HUDEP-2 (cell line): ENCODE measurements around the gene SLC66A2.

ENCODE experiments used
- DNase-seq, 76 experiments: peaks; one replicate each; lab custom pipeline; 2025; ENCODE audit not compliant: unreplicated experiment in 76 of 76; lab: John Stamatoyannopoulos, UW

The SLC66A2 gene

GRCh38 chr18:79904357-79905147, 46.9 kb downstream of the SLC66A2 start:
- no peak for DNase-seq

GRCh38 chr18:79903787-79904356, 47.6 kb downstream of the SLC66A2 start:
- DNase-seq: no peak

DNA sequence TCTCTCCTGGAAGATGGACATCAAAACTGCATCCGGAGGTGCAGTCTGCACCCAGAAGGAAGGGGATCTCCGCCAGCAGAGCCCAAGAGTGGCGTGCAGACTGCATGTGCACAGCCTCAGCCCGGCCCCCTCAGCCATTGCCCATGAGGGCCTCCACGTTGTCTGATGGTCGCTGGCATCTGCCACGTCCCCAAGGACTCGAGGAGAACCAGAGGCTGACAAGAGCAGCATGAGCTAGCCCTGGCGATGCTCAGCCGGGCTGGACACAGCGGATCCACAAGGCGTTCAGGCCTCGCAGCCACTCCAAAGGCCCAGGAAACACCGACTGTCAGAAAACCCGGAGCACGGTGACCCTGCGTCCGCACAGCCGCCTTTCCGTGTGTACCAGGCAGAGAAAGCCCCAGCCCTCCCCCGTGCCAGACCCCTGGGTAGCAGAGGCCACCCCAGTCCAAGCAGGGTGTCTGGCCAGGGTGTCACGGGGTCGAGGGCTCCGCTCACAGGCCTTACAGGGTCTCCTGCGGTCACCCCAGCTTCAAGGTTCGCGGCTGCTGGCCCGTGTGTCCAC, 48.3 kb downstream of the SLC66A2 start:
- DNase-seq: no peak

DNA sequence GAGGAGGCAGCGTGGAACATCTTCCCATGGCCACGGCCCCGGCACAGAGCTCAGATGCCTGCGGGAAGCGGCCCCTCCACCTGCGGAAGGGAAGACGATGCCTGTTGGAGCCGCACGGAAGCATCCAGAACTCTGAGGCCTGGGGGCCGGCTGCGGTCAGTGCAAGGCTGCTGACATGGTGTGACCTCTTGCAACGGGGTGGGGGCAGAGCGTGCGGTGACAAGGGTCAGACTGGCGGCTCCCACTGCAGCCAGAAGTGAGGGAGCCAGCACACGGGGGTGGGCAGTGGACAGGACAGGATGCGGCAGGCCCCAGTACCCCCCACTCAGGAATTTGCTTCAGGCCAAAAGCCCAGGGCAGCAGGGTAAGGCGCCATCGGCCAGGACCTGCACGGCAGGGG, 48.8 kb downstream of the SLC66A2 start:
- no peak for DNase-seq

DNA sequence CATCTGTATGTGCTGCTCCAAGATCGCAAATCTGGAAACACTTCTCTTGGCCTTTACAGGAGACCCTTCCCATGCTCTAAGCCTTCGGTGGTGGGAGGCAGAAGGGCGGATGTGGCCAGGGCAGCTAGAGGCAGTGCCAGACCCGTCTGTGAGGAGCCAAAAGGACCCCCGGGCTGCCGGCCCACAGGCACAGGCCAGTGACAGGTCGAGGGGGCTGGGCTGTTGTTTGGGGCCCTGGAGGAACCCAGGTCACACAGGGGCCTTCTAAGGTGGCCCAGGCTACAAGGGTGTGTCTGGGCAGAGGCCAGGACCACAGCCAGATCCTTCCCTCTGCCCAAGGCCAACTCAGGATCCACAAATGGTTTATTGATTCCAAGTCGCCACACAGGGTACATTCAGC, 49.4 kb downstream of the SLC66A2 start:
- DNase-seq: peak in 1 of 76 experiments; percentile 8

GRCh38 chr18:79901665-79902064, 49.8 kb downstream of the SLC66A2 start:
- DNase-seq: no peak

- DNase-seq: no peak
These were observed 50.6 kb downstream of the SLC66A2 start for GRCh38 chr18:79900610-79901570.

- DNase-seq: no peak
These were observed 51.6 kb downstream of the SLC66A2 start for GRCh38 chr18:79899609-79900445.

- no peak for DNase-seq
These were observed 52.4 kb downstream of the SLC66A2 start for GRCh38 chr18:79898952-79899608.

GRCh38 chr18:79897940-79898625, 53.4 kb downstream of the SLC66A2 start:
- no peak for DNase-seq

- no peak for DNase-seq
These were observed 54.7 kb downstream of the SLC66A2 start for GRCh38 chr18:79896738-79897137.

DNA sequence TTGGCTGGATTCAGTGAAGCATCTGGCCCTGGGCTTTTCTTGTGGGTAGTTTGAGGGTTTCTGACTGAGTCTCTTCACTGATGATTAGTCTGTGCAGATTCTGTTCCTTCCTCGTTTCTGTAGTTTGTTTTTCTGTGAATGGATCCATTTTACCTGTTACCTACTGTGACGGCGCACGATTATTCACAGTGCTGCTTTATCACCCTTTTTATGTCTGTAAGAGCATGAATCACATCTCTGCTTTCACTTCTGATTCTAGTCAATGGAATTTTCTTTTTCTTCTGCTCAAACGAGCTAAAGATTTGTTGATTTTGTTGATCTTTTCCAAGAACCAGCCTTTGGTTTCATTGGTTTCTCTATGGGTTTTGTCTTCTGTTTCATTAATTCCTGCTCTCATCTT, 60.8 kb downstream of the SLC66A2 start:
- DNase-seq: no peak

DNA sequence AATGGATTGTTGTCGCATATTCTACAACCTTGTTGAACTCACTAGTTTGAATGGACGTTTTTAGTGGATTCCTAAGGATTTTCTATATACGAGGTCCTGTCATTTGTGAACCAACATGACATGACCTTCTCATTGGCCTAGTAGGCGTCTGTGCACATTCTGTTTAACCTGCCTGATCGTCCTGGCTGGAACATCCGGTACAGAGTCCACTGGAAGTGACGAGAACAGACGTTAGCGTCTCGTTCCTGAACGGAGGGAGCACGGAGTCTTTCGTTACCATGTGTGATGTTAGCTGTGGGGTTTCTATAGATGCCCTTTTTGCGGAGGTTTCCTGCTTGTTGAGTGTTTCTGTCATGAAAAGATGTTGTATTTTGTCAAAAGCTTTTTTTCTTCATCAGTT, 61.9 kb downstream of the SLC66A2 start:
- no peak for DNase-seq

- DNase-seq: no peak
These were observed 63.4 kb downstream of the SLC66A2 start for GRCh38 chr18:79888016-79888415.

DNA sequence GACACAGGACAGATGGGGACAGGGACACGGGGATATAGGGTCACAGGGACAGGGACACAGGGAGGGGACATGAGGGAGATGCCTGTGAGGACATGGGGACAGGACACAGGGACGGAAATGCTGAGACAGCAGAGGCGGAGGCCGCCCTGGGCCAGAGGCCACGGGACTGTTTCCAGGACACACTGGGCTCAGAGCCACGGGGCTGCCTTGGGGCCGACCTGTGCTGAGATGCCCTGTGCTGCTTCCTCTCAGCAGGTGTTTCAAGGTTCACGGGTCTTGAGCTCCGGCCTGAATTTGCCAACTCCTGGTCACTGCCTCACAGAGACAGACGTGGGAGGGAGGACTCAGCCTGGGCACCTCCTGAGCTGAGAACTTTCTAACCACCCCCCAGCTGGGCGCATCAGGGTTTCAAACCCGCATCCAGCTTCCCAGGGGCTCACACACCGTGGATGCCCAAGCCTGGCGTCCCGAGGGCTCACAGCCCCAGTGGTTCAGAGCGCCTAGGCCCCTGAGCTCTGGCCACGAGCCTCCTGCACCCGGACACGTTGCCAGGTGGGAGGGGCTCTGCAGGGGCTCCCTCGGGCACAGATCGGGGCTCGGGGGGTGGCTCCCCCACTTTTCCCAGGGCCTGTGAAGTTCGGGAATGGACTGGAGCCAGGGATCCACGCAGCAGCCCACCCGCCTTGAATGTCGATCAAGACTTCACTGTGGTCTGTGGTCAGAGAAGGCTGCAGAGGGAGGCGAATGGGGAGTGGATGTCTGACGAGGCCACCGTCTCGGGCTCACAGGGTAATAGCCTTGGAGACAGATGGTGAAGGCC, 64.1 kb downstream of the SLC66A2 start:
- DNase-seq: no peak

DNA sequence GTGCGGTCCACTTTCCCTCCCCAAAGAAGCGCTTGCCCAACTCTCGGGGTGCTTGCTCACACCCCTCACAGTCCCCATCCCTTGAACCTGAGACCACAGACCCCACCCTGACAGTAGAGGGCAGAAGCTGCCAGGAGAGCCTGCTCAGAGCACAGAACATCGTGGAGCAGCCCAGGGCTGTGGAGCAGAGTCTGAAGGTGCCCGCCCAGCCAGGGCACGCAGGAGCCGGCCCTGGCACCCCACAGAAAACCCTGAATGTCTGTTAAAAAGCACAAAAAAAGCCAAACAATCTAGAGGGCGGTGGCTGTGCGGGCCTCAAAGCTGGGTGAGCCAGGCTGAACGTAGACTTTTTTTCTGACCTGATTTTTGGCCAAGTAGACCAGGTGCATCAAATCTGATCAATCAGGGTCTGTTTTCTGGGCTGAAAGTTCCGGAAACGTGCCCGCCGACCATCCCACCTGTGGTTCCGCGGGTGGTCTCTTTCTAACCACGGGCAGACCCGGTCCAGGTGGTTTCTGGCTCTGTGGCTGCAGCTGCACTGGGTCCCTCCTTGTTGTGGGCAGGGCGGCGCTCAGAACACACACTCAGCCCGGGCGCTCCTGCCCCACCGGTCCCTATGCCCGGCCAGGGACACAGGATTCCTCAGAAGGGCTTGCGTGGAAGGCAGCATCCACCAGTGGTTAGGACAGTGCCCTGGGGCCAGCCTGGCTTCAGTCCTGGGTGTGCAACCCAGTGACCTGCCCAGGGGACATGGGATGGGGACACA, 66.3 kb downstream of the SLC66A2 start:
- no peak for DNase-seq

GRCh38 chr18:79884294-79884962, 67.0 kb downstream of the SLC66A2 start:
- DNase-seq: no peak
